ENCODE measurements around the gene LRRC28. TPM values are rescaled to one million over a fixed set of nuclear protein-coding genes. Genes with fewer than 3 reads are reported as not detected.
"Not testable (repeated sequence)": the region's sequence is repeated elsewhere in the genome, so short reads cannot be mapped to it uniquely, and the experiment has no call there.

Gene LRRC28
- total and polyA plus RNA-seq, 4 donors = 14.5 to 27.5 (median 19.7) TPM

DNA sequence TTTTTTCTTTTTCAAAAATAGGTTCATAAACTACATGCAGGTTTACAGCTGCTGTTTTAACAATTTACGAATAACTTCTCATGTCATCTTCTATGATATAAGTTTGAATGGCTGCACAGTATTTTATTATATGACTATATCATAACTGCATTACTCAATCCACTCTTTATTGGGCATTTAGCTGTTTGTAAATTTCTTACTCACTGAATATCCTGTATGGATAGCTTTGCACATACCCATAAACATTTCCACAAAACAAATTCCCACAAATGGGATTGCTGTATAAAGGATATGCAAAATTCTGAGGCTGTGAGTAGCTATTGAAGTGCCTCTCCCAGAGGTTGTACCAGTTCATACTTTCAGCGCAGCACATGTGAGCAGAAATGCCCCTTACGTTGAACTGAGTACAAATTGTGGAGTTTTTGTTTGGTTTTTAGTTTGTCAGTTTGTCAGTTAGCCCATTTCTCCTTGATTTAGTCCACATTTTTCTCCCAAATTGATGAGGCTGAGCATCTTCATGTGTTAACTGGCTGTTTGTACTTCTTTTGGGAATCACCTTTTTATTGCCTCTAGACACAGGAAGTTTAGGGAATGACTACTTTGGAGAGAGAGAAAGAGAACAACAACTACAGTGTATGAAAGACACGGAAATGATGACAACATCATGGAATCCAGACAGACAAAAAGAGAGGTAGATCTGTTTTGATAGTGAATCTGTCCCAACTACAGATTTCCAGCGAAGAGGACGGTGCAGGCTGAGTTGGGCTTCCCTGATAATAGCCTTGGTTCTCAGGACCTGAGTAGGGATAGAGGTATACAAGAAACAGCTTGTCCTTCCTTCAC is 26.7 kb upstream of the LRRC28 start:
- Histone ChIP-seq H3K27me3 (ENCODE audit: control insufficient read depth in 1 of 2, insufficient read depth in 2 of 2, low read length in 1 of 2) (no peaks in the 10 kb centered on the region), H3K36me3 (ENCODE audit: control insufficient read depth in 1 of 2, insufficient read depth in 2 of 2, low read length in 1 of 2) (peaks cover 7 to 21% of the 10 kb centered on the region in 2 donors), H3K27ac (ENCODE audit: low read depth in 1 of 2, low read length in 2 of 2) (no peak overlapping the region), H3K4me1 (ENCODE audit: control insufficient read depth in 1 of 2, insufficient read depth in 2 of 2, low read length in 2 of 2) (no peaks in the 10 kb centered on the region), H3K9me3 (ENCODE audit: control insufficient read depth, low read length) (no peaks in the 10 kb centered on the region), H3K4me3 (ENCODE audit: low read length in 2 of 2) (no peak overlapping the region)
- ATAC-seq (ENCODE audit: low FRiP score) (no peak), DNase-seq (no peak)
- 92 to 95% methylated on average over 6 of the region's 6 CpGs for WGBS, 2 donors
- intact Hi-C loops (cut with DNase I) = no loop called here

DNA sequence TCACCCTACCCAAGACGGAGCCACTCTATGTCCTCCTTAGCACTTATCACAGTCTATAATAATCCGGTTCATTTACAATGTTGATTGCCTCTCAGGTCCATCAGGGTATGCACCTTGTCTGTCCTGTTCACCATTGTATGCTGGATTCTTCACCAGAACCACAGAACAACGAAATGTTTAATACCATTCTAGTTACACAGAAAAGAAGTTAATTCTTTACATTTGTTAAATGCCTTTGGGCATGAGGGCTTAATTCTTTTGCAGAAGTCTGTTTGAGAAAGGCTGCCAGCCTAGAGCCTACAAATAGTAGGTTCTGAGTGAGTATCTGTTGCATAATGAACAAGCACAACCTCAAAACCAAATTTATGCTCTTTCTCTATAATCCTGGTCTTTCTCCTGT is 24.5 kb upstream of the LRRC28 start:
- no peak overlapping the region for H3K27ac ChIP-seq (ENCODE audit: low read depth in 1 of 2, low read length in 2 of 2)
- H3K4me1 ChIP-seq (ENCODE audit: control insufficient read depth in 1 of 2, insufficient read depth in 2 of 2, low read length in 2 of 2) = no peaks in the 10 kb centered on the region
- no peaks in the 10 kb centered on the region for H3K9me3 ChIP-seq (ENCODE audit: control insufficient read depth, low read length)
- no peak for DNase-seq
- intact Hi-C loops (cut with DNase I) = no loop called here
- 40 to 59% methylated on average over 3 of the region's 3 CpGs for WGBS, 2 donors
- H3K27me3 ChIP-seq (ENCODE audit: control insufficient read depth in 1 of 2, insufficient read depth in 2 of 2, low read length in 1 of 2) = no peaks in the 10 kb centered on the region
- no peak overlapping the region for H3K4me3 ChIP-seq (ENCODE audit: low read length in 2 of 2)
- no peak for ATAC-seq (ENCODE audit: low FRiP score)
- H3K36me3 ChIP-seq (ENCODE audit: control insufficient read depth in 1 of 2, insufficient read depth in 2 of 2, low read length in 1 of 2) = peaks cover 7 to 15% of the 10 kb centered on the region in 2 donors

DNA sequence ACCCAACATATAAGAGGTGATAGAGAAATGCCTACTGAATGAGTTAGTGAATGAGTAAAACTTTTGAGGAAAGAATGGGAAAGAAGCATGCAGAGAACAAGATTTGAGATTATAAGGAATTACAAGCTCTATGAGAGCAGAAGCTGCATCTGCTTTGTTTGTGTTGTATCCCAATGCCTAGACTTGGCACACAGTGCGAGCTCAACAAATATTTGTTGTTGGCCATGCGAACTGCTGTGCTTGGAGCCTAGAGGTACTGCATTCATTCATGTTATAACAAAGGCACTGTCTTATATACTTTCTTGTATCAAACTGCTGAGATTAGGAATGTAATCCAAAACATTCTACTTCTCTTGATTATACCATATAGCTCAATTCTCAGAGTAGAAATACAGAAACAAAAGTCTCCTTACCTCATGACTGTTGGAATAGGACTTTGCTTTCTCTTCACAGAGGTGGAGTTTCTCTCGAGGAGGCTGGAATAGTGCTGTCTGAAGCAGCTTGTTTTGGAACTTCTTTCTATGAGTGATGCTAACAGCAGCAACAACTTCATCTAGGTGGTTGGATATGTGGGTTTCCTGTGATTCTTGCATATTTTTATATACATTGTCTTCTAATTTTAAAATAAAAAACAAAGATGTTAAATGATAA is 23.0 kb upstream of the LRRC28 start:
- intact Hi-C loops (cut with DNase I) = no loop called here
- no peaks in the 10 kb centered on the region for H3K9me3 ChIP-seq (ENCODE audit: control insufficient read depth, low read length)
- H3K36me3 ChIP-seq (ENCODE audit: control insufficient read depth in 1 of 2, insufficient read depth in 2 of 2, low read length in 1 of 2) = peaks cover 3 to 15% of the 10 kb centered on the region in 2 donors
- no peak overlapping the region for H3K27ac ChIP-seq (ENCODE audit: low read depth in 1 of 2, low read length in 2 of 2)
- no peaks in the 10 kb centered on the region for H3K4me1 ChIP-seq (ENCODE audit: control insufficient read depth in 1 of 2, insufficient read depth in 2 of 2, low read length in 2 of 2)
- ATAC-seq (ENCODE audit: low FRiP score) (no peak), DNase-seq (no peak)
- H3K4me3 ChIP-seq (ENCODE audit: low read length in 2 of 2) = no peak overlapping the region
- WGBS, 2 donors = 93 to 96% methylated on average over 3 of the region's 3 CpGs
- no peaks in the 10 kb centered on the region for H3K27me3 ChIP-seq (ENCODE audit: control insufficient read depth in 1 of 2, insufficient read depth in 2 of 2, low read length in 1 of 2)

DNA sequence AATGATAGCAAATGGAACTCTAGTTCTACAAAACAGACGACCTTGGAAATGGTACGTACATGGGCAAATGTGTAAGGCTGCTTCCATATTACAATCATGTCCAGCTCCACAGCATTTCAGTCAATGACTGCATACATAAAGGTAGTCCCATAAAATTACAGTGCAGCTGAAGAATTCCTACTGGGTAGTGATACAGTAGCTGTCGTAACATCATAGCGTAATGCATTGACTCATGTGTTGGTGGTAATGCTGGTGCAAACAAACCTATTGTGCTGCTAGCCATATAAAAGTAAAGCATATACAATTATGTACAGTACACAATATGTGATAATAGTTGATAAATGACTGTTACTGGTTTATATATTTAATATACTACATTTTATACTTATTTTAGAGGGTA is 20.4 kb upstream of the LRRC28 start:
- Histone ChIP-seq H3K9me3 (ENCODE audit: control insufficient read depth, low read length) (no peaks in the 10 kb centered on the region), H3K4me3 (ENCODE audit: low read length in 2 of 2) (no peak overlapping the region), H3K27ac (ENCODE audit: low read depth in 1 of 2, low read length in 2 of 2) (no peak overlapping the region), H3K36me3 (ENCODE audit: control insufficient read depth in 1 of 2, insufficient read depth in 2 of 2, low read length in 1 of 2) (peaks cover 0 to 2% of the 10 kb centered on the region in 2 donors), H3K4me1 (ENCODE audit: control insufficient read depth in 1 of 2, insufficient read depth in 2 of 2, low read length in 2 of 2) (no peaks in the 10 kb centered on the region), H3K27me3 (ENCODE audit: control insufficient read depth in 1 of 2, insufficient read depth in 2 of 2, low read length in 1 of 2) (no peaks in the 10 kb centered on the region)
- 95 to 98% methylated on average over 4 of the region's 4 CpGs for WGBS, 2 donors
- ATAC-seq (ENCODE audit: low FRiP score) (no peak), DNase-seq (no peak)
- intact Hi-C loops (cut with DNase I) = no loop called here

DNA sequence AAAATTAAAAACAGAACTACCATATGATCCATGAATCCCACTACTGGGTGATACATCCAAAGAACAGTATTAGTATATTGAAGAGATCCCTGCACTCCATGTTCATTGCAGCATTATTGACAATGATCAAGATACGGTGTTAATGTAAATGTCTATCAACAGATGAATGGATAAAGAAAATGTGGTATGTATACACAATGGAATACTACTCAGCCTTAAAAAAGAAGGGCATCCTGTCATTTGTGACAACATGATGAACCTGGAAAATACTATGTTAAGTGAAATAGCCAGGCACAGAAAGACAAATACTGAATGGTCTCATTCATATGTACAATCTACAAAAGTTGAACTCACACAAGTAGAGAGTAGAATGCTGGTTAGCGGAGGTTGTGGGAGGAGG is 18.5 kb upstream of the LRRC28 start:
- ATAC-seq (ENCODE audit: low FRiP score) (no peak), DNase-seq (no peak)
- H3K27me3 ChIP-seq (ENCODE audit: control insufficient read depth in 1 of 2, insufficient read depth in 2 of 2, low read length in 1 of 2) = no peaks in the 10 kb centered on the region
- peaks cover 0 to under 1% of the 10 kb centered on the region in 2 donors for H3K36me3 ChIP-seq (ENCODE audit: control insufficient read depth in 1 of 2, insufficient read depth in 2 of 2, low read length in 1 of 2)
- intact Hi-C loops (cut with DNase I) = no loop called here
- H3K4me1 ChIP-seq (ENCODE audit: control insufficient read depth in 1 of 2, insufficient read depth in 2 of 2, low read length in 2 of 2) = no peaks in the 10 kb centered on the region
- 98 to 99% methylated on average over 2 of the region's 2 CpGs for WGBS, 2 donors
- no peaks in the 10 kb centered on the region for H3K9me3 ChIP-seq (ENCODE audit: control insufficient read depth, low read length)
- no peak overlapping the region for H3K27ac ChIP-seq (ENCODE audit: low read depth in 1 of 2, low read length in 2 of 2)
- H3K4me3 ChIP-seq (ENCODE audit: low read length in 2 of 2) = no peak overlapping the region

DNA sequence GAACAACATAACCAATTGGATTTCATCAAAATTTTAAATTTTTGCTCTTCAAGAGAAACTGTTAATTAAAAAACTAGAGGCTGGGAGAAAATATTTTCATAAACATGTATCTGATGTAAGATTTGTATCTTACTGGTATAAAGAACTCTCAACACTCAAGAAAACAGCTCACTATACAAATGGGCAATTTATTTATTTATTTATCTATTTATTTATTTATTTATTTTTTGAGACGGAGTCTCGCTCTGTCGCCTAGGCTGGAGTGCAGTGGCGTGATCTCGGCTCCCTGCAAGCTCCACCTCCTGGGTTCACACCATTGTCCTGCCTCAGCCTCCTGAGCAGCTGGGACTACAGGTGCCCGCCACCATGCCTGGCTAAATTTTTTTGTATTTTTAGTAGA is 17.1 kb upstream of the LRRC28 start:
- H3K4me3 ChIP-seq (ENCODE audit: low read length in 2 of 2); H3K9me3 ChIP-seq (ENCODE audit: control insufficient read depth, low read length); H3K27ac ChIP-seq (ENCODE audit: low read depth in 1 of 2, low read length in 2 of 2); ATAC-seq (ENCODE audit: low FRiP score); intact Hi-C loops (cut with DNase I); H3K27me3 ChIP-seq (ENCODE audit: control insufficient read depth in 1 of 2, insufficient read depth in 2 of 2, low read length in 1 of 2); DNase-seq; H3K36me3 ChIP-seq (ENCODE audit: control insufficient read depth in 1 of 2, insufficient read depth in 2 of 2, low read length in 1 of 2); H3K4me1 ChIP-seq (ENCODE audit: control insufficient read depth in 1 of 2, insufficient read depth in 2 of 2, low read length in 2 of 2): not testable (repeated sequence)
- 93 to 98% methylated on average over 6 of the region's 6 CpGs for WGBS, 2 donors

DNA sequence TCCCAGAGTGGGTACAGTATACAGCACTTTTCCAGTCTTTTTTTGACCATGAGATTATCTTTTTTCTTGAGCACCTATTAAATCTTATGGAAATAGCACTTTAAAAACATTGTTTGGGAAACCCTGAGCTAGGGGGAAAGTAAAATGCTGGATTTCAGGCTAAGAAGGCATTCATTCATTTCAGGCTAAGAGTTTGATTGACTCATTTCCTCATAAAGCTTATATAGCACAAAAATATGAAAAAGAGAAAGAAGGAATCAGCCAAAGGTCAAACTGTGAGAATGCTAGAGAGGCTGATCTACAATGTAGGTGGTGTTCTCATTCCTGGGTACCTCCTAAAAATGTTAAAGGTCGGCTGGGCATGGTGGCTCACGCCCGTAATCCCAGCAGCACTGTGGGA is 12.4 kb upstream of the LRRC28 start:
- Histone ChIP-seq H3K27me3 (ENCODE audit: control insufficient read depth in 1 of 2, insufficient read depth in 2 of 2, low read length in 1 of 2) (no peaks in the 10 kb centered on the region), H3K4me3 (ENCODE audit: low read length in 2 of 2) (no peak overlapping the region), H3K9me3 (ENCODE audit: control insufficient read depth, low read length) (no peaks in the 10 kb centered on the region), H3K27ac (ENCODE audit: low read depth in 1 of 2, low read length in 2 of 2) (no peak overlapping the region), H3K36me3 (ENCODE audit: control insufficient read depth in 1 of 2, insufficient read depth in 2 of 2, low read length in 1 of 2) (peaks cover 0 to 2% of the 10 kb centered on the region in 2 donors), H3K4me1 (ENCODE audit: control insufficient read depth in 1 of 2, insufficient read depth in 2 of 2, low read length in 2 of 2) (no peaks in the 10 kb centered on the region)
- 94 to 96% methylated on average over 3 of the region's 3 CpGs for WGBS, 2 donors
- DNase-seq (no peak), ATAC-seq (ENCODE audit: low FRiP score) (no peak)
- intact Hi-C loops (cut with DNase I) = no loop called here

DNA sequence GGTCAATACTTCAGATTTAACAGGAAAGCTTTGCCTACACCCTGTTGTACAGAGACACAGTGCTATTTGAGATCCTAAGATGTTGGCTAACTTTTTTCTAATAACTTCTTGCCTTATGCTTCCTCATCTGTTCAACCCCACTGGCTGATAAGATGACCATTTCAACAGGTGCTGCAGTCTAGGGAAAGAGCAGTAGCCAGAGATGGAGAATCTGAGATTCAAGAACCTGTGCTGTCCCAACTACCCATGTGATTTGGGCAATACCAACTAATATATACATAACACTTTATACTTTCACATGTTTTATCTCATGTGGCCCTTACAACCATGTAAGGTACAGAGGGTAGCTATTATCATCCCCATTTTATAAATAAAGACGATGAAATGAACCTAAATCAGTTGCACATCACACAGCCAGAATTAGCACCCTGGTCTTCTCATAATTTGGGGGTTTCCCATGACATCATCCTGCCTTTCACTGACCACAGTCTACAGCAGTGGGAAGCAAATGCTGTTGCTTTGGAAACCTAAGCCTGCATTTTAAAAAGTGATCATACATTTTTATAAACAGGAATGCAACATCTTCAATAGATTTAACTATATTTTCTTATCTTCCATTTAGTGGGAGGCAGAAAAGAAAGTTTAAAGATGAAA is 11.6 kb upstream of the LRRC28 start:
- peaks cover 0 to 2% of the 10 kb centered on the region in 2 donors for H3K36me3 ChIP-seq (ENCODE audit: control insufficient read depth in 1 of 2, insufficient read depth in 2 of 2, low read length in 1 of 2)
- H3K9me3 ChIP-seq (ENCODE audit: control insufficient read depth, low read length) = no peaks in the 10 kb centered on the region
- no peaks in the 10 kb centered on the region for H3K27me3 ChIP-seq (ENCODE audit: control insufficient read depth in 1 of 2, insufficient read depth in 2 of 2, low read length in 1 of 2)
- intact Hi-C loops (cut with DNase I) = no loop called here
- H3K27ac ChIP-seq (ENCODE audit: low read depth in 1 of 2, low read length in 2 of 2) = no peak overlapping the region
- H3K4me3 ChIP-seq (ENCODE audit: low read length in 2 of 2) = no peak overlapping the region
- WGBS, 2 donors = 81 to 83% methylated on average over 1 of the region's 1 CpG
- no peak for ATAC-seq (ENCODE audit: low FRiP score)
- no peaks in the 10 kb centered on the region for H3K4me1 ChIP-seq (ENCODE audit: control insufficient read depth in 1 of 2, insufficient read depth in 2 of 2, low read length in 2 of 2)
- DNase-seq = no peak

Data from aorta (tissue), 5 donors.